ENCODE results near the gene RAB3IL1. TPM values are rescaled to one million over a fixed set of nuclear protein-coding genes. Genes with fewer than 3 reads are reported as not detected.
A peak's percentile ranks its signal among the peaks of the same experiment; 100 is the strongest.
"Not testable (repeated sequence)": the region's sequence is repeated elsewhere in the genome, so short reads cannot be mapped to it uniquely, and the experiment has no call there.

RAB3IL1 gene
- total RNA-seq, 1 donor from 2014 or later, result 9.4 TPM

GRCh38 chr11:61893981-61894380 lies 23.4 kb downstream of the RAB3IL1 start:
- intact Hi-C loops (cut with DNase I), result no loop called here
- DNase-seq (ENCODE audit: low spot score), result no peak

DNA sequence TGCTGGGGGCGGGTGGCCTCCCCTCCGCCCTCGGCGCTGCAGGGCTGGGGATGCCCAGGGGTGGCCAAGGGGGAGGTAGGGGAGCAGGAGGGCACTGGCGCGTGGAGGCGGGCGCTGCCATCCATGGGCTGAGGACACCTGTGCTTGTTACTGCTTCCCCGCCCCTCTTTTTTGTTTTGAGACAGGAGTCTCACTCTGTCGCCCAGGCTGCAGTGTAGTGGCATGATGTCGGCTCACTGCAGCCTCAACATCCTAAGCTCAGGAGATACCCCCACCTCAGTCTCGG lies 25.3 kb downstream of the RAB3IL1 start:
- no peak for DNase-seq (ENCODE audit: low spot score)
- intact Hi-C loops (cut with DNase I), result no loop called here

GRCh38 chr11:61891331-61892084 lies 25.9 kb downstream of the RAB3IL1 start, which contains the start of gene FADS3:
Gene FADS3 (minus strand): TSS chr11:61891545. CDS start chr11:61891381, 164 bp downstream.
- intact Hi-C loops (cut with DNase I), result loop anchor here (2.0 kb wide), 2 partner anchors 75 to 77 kb away; partner anchors contain the start of gene FTH1
- peak; percentile 92 for DNase-seq (ENCODE audit: low spot score)

DNA sequence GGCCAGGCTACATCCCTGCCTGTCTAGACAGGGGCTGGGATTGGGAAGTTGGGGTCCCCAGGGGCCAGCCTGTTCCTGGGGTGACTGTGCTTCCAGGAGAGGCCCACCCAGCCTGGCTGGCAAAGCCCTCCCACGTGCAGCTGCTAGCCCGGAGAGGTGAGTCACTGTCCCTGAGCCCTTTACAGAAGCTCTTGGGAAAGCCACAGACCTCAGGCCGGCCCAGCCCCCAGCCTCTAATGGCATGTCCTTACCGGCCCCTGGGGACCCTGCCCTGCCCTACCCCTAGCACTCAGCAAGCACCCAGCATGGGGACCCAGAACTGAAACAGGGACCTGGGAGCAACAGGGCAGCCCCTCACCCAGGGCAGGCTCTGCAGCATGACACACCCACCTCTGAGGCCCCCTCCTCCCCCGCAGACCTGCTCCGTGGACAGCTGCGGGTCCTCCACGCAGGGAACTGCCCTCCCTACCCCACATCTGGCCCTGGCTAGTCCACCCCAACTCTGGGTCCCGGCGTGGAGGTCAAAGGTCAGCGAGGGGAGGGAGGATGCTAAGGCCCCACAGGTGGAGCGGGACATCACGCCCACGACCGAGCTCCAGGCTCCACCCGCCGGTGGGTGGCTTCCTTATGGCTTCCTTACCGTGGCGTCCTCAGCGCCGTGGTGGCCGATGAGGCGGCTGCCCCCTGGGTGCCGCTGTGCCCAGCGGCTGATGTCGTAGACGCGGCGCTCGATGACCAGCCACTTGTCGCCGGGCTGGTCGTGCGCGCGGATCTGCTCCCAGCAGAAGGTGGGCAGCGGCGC lies 26.6 kb downstream of the RAB3IL1 start:
- DNase-seq (ENCODE audit: low spot score), result peak; percentile 80
- intact Hi-C loops (cut with DNase I), result loop anchor here (2.0 kb wide), 2 partner anchors 76 kb away; partner anchors contain the start of gene FTH1

- DNase-seq (ENCODE audit: low spot score), result no peak
- intact Hi-C loops (cut with DNase I), result loop anchor here (2.0 kb wide), 2 partner anchors 75 to 77 kb away; partner anchors contain the start of gene FTH1
Observed at GRCh38 chr11:61889831-61890230, 27.5 kb downstream of the RAB3IL1 start.

DNA sequence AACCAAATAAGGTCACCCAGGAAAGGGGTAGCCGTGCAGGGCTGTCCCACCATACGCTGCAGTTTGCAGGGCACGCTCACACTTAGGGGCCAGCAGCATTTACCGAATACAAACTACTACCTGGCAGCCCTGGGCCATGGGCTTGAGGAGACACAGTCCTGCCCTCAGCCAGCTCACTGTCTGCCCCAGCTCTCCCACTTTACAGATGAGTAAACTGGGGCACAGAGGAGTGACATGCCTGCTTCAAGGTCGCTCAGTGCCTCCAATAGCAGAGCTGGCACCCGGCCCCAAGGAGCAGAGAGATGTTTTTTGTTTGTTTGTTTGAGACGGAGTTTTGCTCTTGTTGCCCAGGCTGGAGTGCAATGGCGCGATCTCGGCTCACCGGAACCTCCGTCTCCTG lies 28.8 kb downstream of the RAB3IL1 start:
- DNase-seq (ENCODE audit: low spot score), result no peak
- intact Hi-C loops (cut with DNase I), result loop anchor here (1.0 kb wide), 1 partner anchor 14 kb away; no protein-coding TSS in a partner anchor

- intact Hi-C loops (cut with DNase I), result loop anchor here (1.0 kb wide), 1 partner anchor 14 kb away; no protein-coding TSS in a partner anchor
- DNase-seq (ENCODE audit: low spot score), result peak; percentile 93
Observed at GRCh38 chr11:61887839-61888494, 29.4 kb downstream of the RAB3IL1 start.

DNA sequence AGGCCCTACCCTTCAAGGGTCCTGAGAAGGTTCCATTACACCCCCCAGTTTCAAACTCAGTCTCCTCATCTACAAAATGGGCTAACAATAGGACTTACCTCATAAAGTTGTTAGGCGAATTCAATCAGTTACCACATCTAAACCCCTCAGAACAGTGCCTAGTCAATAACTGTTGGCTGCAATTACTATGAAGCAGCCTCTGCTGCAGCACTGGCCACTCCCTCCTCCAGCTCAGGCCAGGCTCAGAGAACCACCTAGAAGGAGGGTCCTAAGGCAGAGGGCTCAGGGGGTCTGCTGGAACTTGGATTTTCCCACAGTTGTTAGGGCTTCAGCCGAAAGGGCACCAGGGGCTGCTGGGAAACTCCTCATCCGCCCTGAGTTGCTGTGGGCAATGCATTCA lies 30.7 kb downstream of the RAB3IL1 start:
- no peak for DNase-seq (ENCODE audit: low spot score)
- intact Hi-C loops (cut with DNase I), result no loop called here

DNA sequence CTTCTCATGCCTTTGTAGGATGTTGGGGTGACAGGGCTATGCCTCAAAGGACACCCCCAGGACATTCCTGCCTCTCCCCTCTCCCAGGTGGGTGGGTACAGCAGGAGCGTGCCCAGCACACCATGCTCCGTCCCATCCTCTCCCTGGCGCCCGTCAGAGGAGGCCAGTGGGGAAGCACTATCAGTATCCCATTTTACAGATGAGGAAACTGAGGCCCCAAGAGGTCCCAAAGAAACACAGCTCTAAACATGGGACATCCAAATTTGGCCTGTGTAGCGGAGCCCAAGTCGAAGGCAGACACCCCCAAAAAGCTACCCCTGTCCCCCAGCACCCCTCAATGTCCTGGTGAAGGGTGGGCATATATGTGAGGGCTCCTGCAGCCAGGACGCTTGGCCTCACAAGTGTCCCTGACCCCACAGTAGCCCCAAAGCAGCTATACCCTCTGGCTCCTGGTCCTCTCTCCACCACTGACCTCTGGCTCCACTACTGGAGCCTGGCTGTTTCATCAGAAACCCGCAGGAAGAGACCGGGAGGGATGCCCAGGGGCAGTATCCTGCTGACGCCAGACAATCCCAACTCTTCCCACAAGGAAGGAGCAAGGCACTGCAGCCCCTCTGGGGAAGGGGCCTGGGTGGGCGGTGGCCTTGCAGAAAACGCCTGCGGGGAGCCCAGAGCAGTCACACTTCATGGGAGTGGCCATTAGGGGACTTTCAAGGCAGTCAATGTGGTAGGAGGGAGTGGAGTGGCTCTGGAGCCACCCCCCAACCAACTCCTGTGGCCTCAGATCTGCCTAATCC lies 31.4 kb downstream of the RAB3IL1 start:
- DNase-seq (ENCODE audit: low spot score), result no peak
- intact Hi-C loops (cut with DNase I), result no loop called here

DNA sequence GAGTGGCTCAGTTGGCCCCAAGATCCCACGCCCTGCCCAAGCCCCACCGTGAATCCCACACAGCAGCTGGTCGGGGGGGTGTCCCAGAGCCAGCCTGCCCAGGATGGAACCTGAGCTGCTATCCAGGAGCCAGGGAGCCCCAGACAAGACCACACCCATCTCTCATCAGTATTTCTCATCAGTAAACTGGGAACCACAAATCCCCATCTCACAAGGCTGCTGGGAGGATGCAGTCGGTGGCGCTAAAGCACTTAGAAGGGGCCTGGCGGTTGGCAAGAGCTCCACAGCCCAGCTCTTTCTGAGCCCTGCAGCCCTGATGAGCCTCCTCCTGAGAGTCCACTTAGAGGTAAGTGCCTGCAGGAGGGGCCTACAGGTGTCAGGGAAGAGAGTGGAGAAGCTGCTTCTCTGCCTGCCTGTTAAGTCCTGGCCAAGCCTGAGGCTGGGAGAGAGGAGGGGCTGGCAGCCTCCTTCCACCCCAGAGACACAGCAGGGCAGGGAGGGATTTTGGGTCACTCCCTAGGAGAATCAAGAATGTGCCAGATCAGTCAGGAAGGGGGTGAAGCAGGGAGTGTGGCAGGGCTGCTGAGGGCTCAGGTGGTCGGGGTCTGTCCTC lies 32.1 kb downstream of the RAB3IL1 start:
- intact Hi-C loops (cut with DNase I), result no loop called here
- DNase-seq (ENCODE audit: low spot score), result no peak

DNA sequence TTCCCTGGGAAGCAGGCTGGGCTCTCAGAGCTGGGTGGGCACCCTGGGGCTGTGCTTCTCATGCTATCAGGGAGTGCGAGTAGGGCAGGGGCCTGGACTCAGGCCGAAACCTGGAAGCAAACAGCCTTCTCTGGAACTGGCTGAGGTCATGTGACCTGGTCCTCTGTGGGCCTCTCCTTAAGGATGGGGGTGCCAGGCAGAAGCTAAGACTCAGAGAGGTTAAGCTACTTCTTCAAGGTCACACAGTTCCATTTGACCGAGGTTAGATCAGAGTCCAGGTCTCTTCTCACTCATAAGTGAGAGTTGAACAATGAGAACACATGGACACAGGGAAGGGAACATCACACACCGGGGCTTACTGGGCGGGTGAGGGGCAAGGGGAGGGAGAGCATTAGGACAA lies 33.4 kb downstream of the RAB3IL1 start:
- intact Hi-C loops (cut with DNase I), result no loop called here
- DNase-seq (ENCODE audit: low spot score), result no peak

DNA sequence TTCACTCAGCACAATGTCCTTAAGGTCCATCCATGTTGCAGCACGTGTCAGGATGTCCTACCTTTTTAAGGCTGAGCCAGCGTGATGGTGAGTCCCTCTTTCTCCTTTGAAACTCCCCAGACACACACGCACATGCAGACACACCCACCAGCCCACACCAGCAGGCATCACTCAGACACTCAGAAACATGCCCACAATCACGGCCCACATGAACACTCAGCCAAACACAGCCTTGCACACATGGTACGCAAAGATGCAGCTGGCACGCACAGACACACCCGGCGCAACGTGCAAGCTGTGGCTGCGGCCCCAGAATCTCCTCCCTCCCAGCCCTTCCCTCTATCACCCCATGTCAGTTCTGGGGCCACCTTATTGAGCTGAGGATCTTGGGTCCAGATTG lies 34.0 kb downstream of the RAB3IL1 start:
- DNase-seq (ENCODE audit: low spot score), result no peak
- intact Hi-C loops (cut with DNase I), result no loop called here

DNA sequence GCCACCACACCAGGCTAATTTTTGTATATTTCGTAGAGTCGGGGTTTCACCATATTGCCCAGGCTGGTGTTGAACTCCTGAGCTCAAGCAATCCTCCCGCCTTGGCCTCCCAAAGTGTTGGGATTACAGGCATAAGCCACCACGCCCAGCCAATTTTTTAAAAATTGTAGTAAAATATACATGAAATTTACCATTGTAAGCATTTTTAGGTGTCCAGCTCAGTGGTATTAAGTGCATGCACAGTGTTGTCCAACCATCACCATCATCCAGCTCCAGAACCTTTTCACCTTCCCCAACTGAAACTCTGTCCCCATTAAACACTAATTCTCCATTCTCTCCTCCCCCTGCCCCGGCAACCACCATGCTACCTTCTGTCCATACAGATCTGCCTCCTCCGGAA lies 34.5 kb downstream of the RAB3IL1 start:
- intact Hi-C loops (cut with DNase I), result no loop called here

GRCh38 chr11:61882267-61882666 lies 35.1 kb downstream of the RAB3IL1 start:
- intact Hi-C loops (cut with DNase I); DNase-seq (ENCODE audit: low spot score): not testable (repeated sequence)

More for the DNA sequence above, 34.5 kb downstream of the RAB3IL1 start:
- DNase-seq (ENCODE audit: low spot score), result no peak

- DNase-seq (ENCODE audit: low spot score), result no peak
Observed at GRCh38 chr11:61881397-61881796, 36.0 kb downstream of the RAB3IL1 start.

DNA sequence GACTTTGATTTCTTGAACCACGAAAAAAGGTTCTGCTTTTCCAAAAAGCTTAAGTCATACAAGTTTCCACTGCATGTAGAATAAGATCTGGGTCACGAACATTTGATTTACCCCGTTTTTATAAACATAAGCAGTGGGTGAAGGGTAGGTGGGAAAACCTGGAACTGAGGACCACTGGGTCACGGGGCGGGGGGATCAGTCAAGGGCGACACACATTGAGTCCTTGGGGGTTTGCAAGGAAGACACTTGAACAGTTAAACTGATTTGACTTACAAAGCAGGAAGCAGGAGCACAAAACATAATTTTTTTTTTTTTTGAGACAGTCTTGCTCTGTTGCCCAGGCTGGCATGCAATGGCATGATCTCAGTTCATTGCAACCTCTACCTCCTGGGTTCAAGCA lies 36.9 kb downstream of the RAB3IL1 start:
- intact Hi-C loops (cut with DNase I), result no loop called here
- DNase-seq (ENCODE audit: low spot score), result no peak

More at GRCh38 chr11:61881397-61881796, 36.0 kb downstream of the RAB3IL1 start:
- intact Hi-C loops (cut with DNase I), result no loop called here

- DNase-seq (ENCODE audit: low spot score), result no peak
- intact Hi-C loops (cut with DNase I), result no loop called here
Observed at GRCh38 chr11:61880031-61880430, 37.3 kb downstream of the RAB3IL1 start.

GRCh38 chr11:61879152-61879551 lies 38.2 kb downstream of the RAB3IL1 start:
- intact Hi-C loops (cut with DNase I), result no loop called here
- DNase-seq (ENCODE audit: low spot score), result no peak

- DNase-seq (ENCODE audit: low spot score), result no peak
- intact Hi-C loops (cut with DNase I), result no loop called here
Observed at GRCh38 chr11:61875698-61876097, 41.7 kb downstream of the RAB3IL1 start.

Measured in cardiac septum (tissue), 1 donor.